IMR-90 (cell line): ENCODE data around the gene RUNX2.
A peak's percentile ranks its signal among the peaks of the same experiment; 100 is the strongest.

Source experiments
- CEBPB ChIP-seq: IDR thresholded peaks from 2 replicates; pipeline ENCODE4 v1.6.1; 2012; ENCODE audit warnings: low read depth, low read length, improper control_type of control experiment
- CHD1 ChIP-seq: IDR thresholded peaks from 2 replicates; pipeline ENCODE4 v1.6.1; 2012; ENCODE audit warnings: low read depth, low read length, improper control_type of control experiment
- CTCF ChIP-seq: conservative IDR thresholded peaks from 2 replicates; pipeline ENCODE4 v1.5.1; 2012; ENCODE audit warnings: mild to moderate bottlenecking, low read depth, low read length, improper control_type of control experiment
- MAFK ChIP-seq: IDR thresholded peaks from 2 replicates; pipeline ENCODE4 v1.6.1; 2012; ENCODE audit warnings: low read depth, low read length, improper control_type of control experiment
- MXI1 ChIP-seq: IDR thresholded peaks from 2 replicates; pipeline ENCODE4 v1.6.1; 2012; ENCODE audit warnings: low read depth, mild to moderate bottlenecking, low read length, moderate library complexity, borderline replicate concordance
- NFE2L2 ChIP-seq: fragments of 150-350 bp; IDR thresholded peaks from 2 replicates; pipeline ENCODE4 v1.6.1; 2016; ENCODE audit warnings: low read depth, mild to moderate bottlenecking, low read length
- POLR2A ChIP-seq: IDR thresholded peaks from 2 replicates; pipeline ENCODE4 v1.6.1; 2012; ENCODE audit warnings: mild to moderate bottlenecking, low read depth, low read length
- RAD21 ChIP-seq: IDR thresholded peaks from 2 replicates; pipeline ENCODE4 v1.6.1; 2012; ENCODE audit warnings: low read length, improper control_type of control experiment
- RFX5 ChIP-seq: IDR thresholded peaks from 2 replicates; pipeline ENCODE4 v1.8.0; 2012; ENCODE audit warnings: low read depth, mild to moderate bottlenecking, low read length, moderate library complexity
- SMC3 ChIP-seq: fragments of 150-350 bp; IDR thresholded peaks from 2 replicates; pipeline ENCODE4 v1.6.1; 2016; ENCODE audit warnings: low read depth, mild to moderate bottlenecking, antibody characterized with exemption, low read length, moderate library complexity
- TF ChIP-seq, protein P1 (sequence below): fragments of 150-350 bp; IDR thresholded peaks from 2 replicates; pipeline ENCODE4 v1.6.1; 2017; ENCODE audit warnings: mild to moderate bottlenecking, antibody characterized with exemption, low read length, low read depth

DNA sequence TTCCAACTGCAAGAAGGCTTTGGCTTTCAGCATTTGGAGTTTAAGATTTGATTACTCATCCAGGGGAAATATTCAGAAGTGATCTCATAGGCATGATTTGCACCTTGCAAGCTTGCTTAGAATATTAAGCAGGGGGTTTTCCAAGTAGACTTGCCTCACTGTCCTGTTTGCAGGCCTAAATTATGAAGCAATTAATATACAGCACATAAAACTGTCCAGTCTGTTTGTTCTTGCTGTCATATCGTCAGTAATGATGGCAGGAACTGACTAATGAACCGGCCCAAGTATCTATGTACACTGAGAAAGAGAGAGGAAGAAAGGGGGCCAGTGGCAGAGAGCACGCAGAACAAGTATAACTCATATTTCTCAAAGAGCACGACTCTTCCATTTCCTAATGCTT lies 262.1 kb downstream of the RUNX2 start:
- TF ChIP-seq CTCF (no peak), MAFK (0 out of 2 replicates have a peak, but pooled peaks have one; percentile 24), POLR2A (no peak), NFE2L2 (no peak), RAD21 (no peak), SMC3 (no peak), CEBPB (peak; percentile 73), RFX5 (no peak), MXI1 (no peak), CHD1 (no peak)
- TF ChIP-seq, protein P1, sequence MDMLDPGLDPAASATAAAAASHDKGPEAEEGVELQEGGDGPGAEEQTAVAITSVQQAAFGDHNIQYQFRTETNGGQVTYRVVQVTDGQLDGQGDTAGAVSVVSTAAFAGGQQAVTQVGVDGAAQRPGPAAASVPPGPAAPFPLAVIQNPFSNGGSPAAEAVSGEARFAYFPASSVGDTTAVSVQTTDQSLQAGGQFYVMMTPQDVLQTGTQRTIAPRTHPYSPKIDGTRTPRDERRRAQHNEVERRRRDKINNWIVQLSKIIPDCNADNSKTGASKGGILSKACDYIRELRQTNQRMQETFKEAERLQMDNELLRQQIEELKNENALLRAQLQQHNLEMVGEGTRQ = no peak
